Tibial artery (tissue), 4 donors: ENCODE data around the gene POMT1.
A peak's percentile ranks its signal among the peaks of the same experiment; 100 is the strongest.

Experiments used
- DNase-seq, 2 donors: peaks; one replicate each; pipeline ENCODE4 v3.0.0-alpha.2; 2019
- H3K27ac ChIP-seq, 2 donors: fragments of 200-600 bp; sonication (generic) in 1 of 2; 1 replicate in 1 of 2; 2 replicates in 1 of 2; pipeline ENCODE4 v1.5.1; 2018 to 2019; ENCODE audit warnings: mild to moderate bottlenecking in 1 of 2
- H3K27me3 ChIP-seq, 2 donors: fragments of 200-600 bp; sonication (generic) in 1 of 2; one replicate each; pipeline versions ENCODE4 v1.5.1 to v1.6.0; 2016 to 2019
- H3K36me3 ChIP-seq, 3 donors: fragments of 200-600 bp; sonication (generic) in 2 of 3; one replicate each; pipeline ENCODE4 v1.5.1; 2016 to 2019; ENCODE audit warnings: mild to moderate bottlenecking in 2 of 3
- H3K4me1 ChIP-seq, 4 donors: fragments of 200-600 bp; sonication (generic) in 2 of 4; 1 replicate in 3 of 4; 2 replicates in 1 of 4; pipeline ENCODE4 v1.5.1; 2016 to 2019
- H3K4me3 ChIP-seq, 2 donors: fragments of 200-600 bp; sonication (generic) in 1 of 2; 1 replicate in 1 of 2; 2 replicates in 1 of 2; pipeline ENCODE4 v1.5.1; 2018 to 2019; ENCODE audit warnings: mild to moderate bottlenecking in 2 of 2
- H3K9me3 ChIP-seq, 3 donors: fragments of 200-600 bp; sonication (generic) in 1 of 3; one replicate each; pipeline ENCODE4 v1.5.1; 2016 to 2019
- CTCF ChIP-seq, 2 experiments: fragments of 200-600 bp in 1 of 2; fragments of 450-650 bp in 1 of 2; IDR thresholded peaks; one replicate each; pipeline ENCODE4 v1.5.1; 2017 to 2019; ENCODE audit warnings: antibody characterized with exemption in 2 of 2, mild to moderate bottlenecking in 1 of 2, moderate library complexity in 1 of 2
- intact Hi-C: fragments of 100-400 bp; cut with DNase I; formaldehyde crosslinking; loops from one replicate; pipeline ENCODE4 v1.15.0; 2023; ENCODE audit warnings: low total_unique reads

The POMT1 gene

GRCh38 chr9:131529597-131530545 is 27.2 kb downstream of the POMT1 start:
- no peak for DNase-seq
- H3K27ac ChIP-seq: peak overlapping the region; percentile 78 to 87
- intact Hi-C loops: no loop called here
- TF ChIP-seq CTCF (IDR thresholded peaks at IDR 0.05): no peak
- peaks cover 25 to 50% (median 48%) of the 10 kb centered on the region in 3 donors for H3K36me3 ChIP-seq
- peak overlapping the region; percentile 78 to 94 for H3K4me3 ChIP-seq
- H3K9me3 ChIP-seq: no peaks in the 10 kb centered on the region
- H3K27me3 ChIP-seq: no peaks in the 10 kb centered on the region
- peaks cover 0 to 17% (median 13%) of the 10 kb centered on the region in 4 donors for H3K4me1 ChIP-seq

- H3K4me3 ChIP-seq: peak overlapping the region; percentile 78 to 94
- H3K36me3 ChIP-seq: peaks cover 19 to 43% (median 41%) of the 10 kb centered on the region in 3 donors
- no peaks in the 10 kb centered on the region for H3K27me3 ChIP-seq
- intact Hi-C loops: no loop called here
- peak; percentile 12 to 13 for TF ChIP-seq CTCF (IDR thresholded peaks at IDR 0.05)
- H3K27ac ChIP-seq: peak overlapping the region; percentile 78 to 87
- H3K4me1 ChIP-seq: peaks cover 0 to 17% (median 13%) of the 10 kb centered on the region in 4 donors
- no peaks in the 10 kb centered on the region for H3K9me3 ChIP-seq
- peak; percentile 44 to 76 for DNase-seq
Observed at GRCh38 chr9:131530546-131530919, 27.8 kb downstream of the POMT1 start.

- H3K27ac ChIP-seq: peak within 1 kb of the TSS; percentile 78 to 87
- no peaks in the 10 kb centered on the region for H3K27me3 ChIP-seq
- TF ChIP-seq CTCF (IDR thresholded peaks at IDR 0.05): no peak
- H3K4me3 ChIP-seq: peak within 1 kb of the TSS; percentile 78 to 94
- peaks cover 0 to 17% (median 13%) of the 10 kb centered on the region in 4 donors for H3K4me1 ChIP-seq
- H3K9me3 ChIP-seq: no peaks in the 10 kb centered on the region
- H3K36me3 ChIP-seq: peaks cover 13 to 37% (median 35%) of the 10 kb centered on the region in 3 donors
- intact Hi-C loops: no loop called here
- DNase-seq: peak; percentile 64 to 85
Observed at GRCh38 chr9:131530920-131531832, 28.5 kb downstream of the POMT1 start, which contains the start of gene UCK1. Gene UCK1, minus strand, starts transcription at chr9:131531263. Its CDS starts 89 bp downstream, at chr9:131531174.

GRCh38 chr9:131534721-131535237 is 32.1 kb downstream of the POMT1 start:
- peaks cover 0 to 16% (median 11%) of the 10 kb centered on the region in 4 donors for H3K4me1 ChIP-seq
- H3K9me3 ChIP-seq: no peaks in the 10 kb centered on the region
- H3K27ac ChIP-seq: no peak overlapping the region
- intact Hi-C loops: no loop called here
- TF ChIP-seq CTCF (IDR thresholded peaks at IDR 0.05): no peak
- H3K4me3 ChIP-seq: no peak overlapping the region
- DNase-seq: no peak
- peaks cover 0 to 4% of the 10 kb centered on the region in 2 donors for H3K27me3 ChIP-seq
- H3K36me3 ChIP-seq: peaks cover 0 to under 1% (median 0%) of the 10 kb centered on the region in 3 donors

GRCh38 chr9:131537946-131538345 is 35.2 kb downstream of the POMT1 start:
- no peak overlapping the region for H3K27ac ChIP-seq
- DNase-seq: no peak

More at GRCh38 chr9:131537946-131538345, 35.2 kb downstream of the POMT1 start:
- intact Hi-C loops: no loop called here
- Histone ChIP-seq H3K36me3 (no peaks in the 10 kb centered on the region), H3K9me3 (peaks cover 0 to 13% (median 9%) of the 10 kb centered on the region in 3 donors), H3K4me1 (no peaks in the 10 kb centered on the region), H3K4me3 (no peak overlapping the region), H3K27me3 (peaks cover 0 to 4% of the 10 kb centered on the region in 2 donors)
- no peak for TF ChIP-seq CTCF (IDR thresholded peaks at IDR 0.05)
